ENCODE data around the gene GPC6. TPM values are rescaled to one million over a fixed set of nuclear protein-coding genes. Genes with fewer than 3 reads are reported as not detected.

Gene GPC6
- total and polyA plus RNA-seq, 9 of the 15 experiments (the other 6 are each of a cell fraction or from before 2014, with no cell fraction given), result under 0.01 to 0.20 (median 0.01) TPM; not detected in 4

GRCh38 chr13:93227878-93228642 is 1.5 kb downstream of the GPC6 start:
- FAIRE-seq (no peak), ATAC-seq (peak; percentile 79), DNase-seq (ENCODE audit: extremely low read depth in 1 of 4, low spot score in 3 of 4) (peak; percentile 69 to 82 (median 74))
- Histone ChIP-seq H3K9me3 (replicated peaks; ENCODE audit: control insufficient read depth, insufficient read depth, low read depth, low read length) (no peaks in the 10 kb centered on the region), H3K9ac (ENCODE audit: insufficient read depth in 1 of 2, low read depth in 2 of 2, low read length in 2 of 2) (peak overlapping the region in 1 of 2 experiments; percentile 74; a peak in 2 of 4 replicates), H3K4me3 (peak overlapping the region; percentile 10), H3K27ac (ENCODE audit: extremely low read depth, low read depth, low read length) (no peak overlapping the region), H3K27me3 (ENCODE audit: control insufficient read depth in 2 of 2, insufficient read depth in 2 of 2, low read length in 2 of 2) (peaks cover 30 to 31% of the 10 kb centered on the region in 2 experiments; a peak in 4 of 5 replicates), H3K79me2 (ENCODE audit: control insufficient read depth, insufficient read depth, low read length) (no peaks in the 10 kb centered on the region), H3K9me1 (ENCODE audit: control insufficient read depth, insufficient read depth, low read length) (no peaks in the 10 kb centered on the region), H3K4me2 (ENCODE audit: insufficient read depth, low read length) (no peak overlapping the region), H3K36me3 (ENCODE audit: control insufficient read depth, insufficient read depth, low read length) (no peaks in the 10 kb centered on the region), H3K4me1 (replicated peaks in 1 of 2; ENCODE audit: control insufficient read depth in 2 of 2, insufficient read depth in 2 of 2, low read length in 2 of 2) (peaks cover 0 to 19% of the 10 kb centered on the region in 2 experiments; a peak in 2 of 5 replicates), H4K20me1 (replicated peaks; ENCODE audit: control insufficient read depth, insufficient read depth, low read length) (no peaks in the 10 kb centered on the region), H2AFZ (ENCODE audit: low read depth, low read length) (peak overlapping the region; percentile 6; the same call in 1 of the 2 replicates)
- 9% methylated on average over 62 of the region's 62 CpGs for WGBS (ENCODE audit: insufficient coverage, low coverage, missing lambda C conversion rate)
- BruUV-seq (replicated peaks), result no TSS peak
- ChIA-PET POLR2A (interaction anchor here (0.6 to 1.5 kb wide), 11 partner anchors 8 to 50 kb away, joined by 3 to 5 read pairs (median 3); no protein-coding TSS in a partner anchor), CTCF (ENCODE audit: low intra/inter-chr PET ratio) (no interaction called here)
- intact Hi-C loops (cut with micrococcal nuclease) (loop anchor here (5.0 kb wide), 1 partner anchor 871 kb away; no protein-coding TSS in a partner anchor), in situ Hi-C loops (cut with MboI) (no loop called here)
- TF ChIP-seq HDAC8 (tag; IDR thresholded peaks at IDR 0.05) (no peak), RBM22 (IDR thresholded peaks at IDR 0.05; ENCODE audit: low read depth, low read length, poor library complexity, severe bottlenecking) (no peak), ARID4B (CRISPR knock-in tag; IDR thresholded peaks at IDR 0.05) (no peak), KDM5B (IDR thresholded peaks at IDR 0.05; ENCODE audit: insufficient replicate concordance, low read depth, low read length) (no peak), PPARD (CRISPR knock-in tag; IDR thresholded peaks at IDR 0.05) (no peak), ZNF589 (CRISPR knock-in tag; IDR thresholded peaks at IDR 0.05; ENCODE audit: low read depth) (no peak), GATAD2B (IDR thresholded peaks at IDR 0.05; ENCODE audit: borderline replicate concordance) (no peak), CBX3 (IDR thresholded peaks at IDR 0.05; ENCODE audit: borderline replicate concordance in 1 of 2, low read length in 2 of 2) (no peak), CLOCK (CRISPR knock-in tag; IDR thresholded peaks at IDR 0.05; ENCODE audit: borderline replicate concordance) (no peak), RBM25 (IDR thresholded peaks at IDR 0.05; ENCODE audit: low read depth, low read length, severe bottlenecking) (no peak), EHMT2 (IDR thresholded peaks at IDR 0.05) (no peak), TSC22D4 (tag; IDR thresholded peaks at IDR 0.05) (no peak), ZNF282 (CRISPR knock-in tag; IDR thresholded peaks at IDR 0.05) (no peak)
